GM18870 (cell line): ENCODE results near the gene TTI1.
A peak's percentile ranks its signal among the peaks of the same experiment; 100 is the strongest.
"Not testable (repeated sequence)": the region's sequence is repeated elsewhere in the genome, so short reads cannot be mapped to it uniquely, and the experiment has no call there.

Experiments
- ATAC-seq: cut with Tn5 transposase; IDR thresholded peaks from one replicate; pipeline ENCODE4 v1.9.1; 2021; ENCODE audit warnings: moderate library complexity; ENCODE audit not compliant: unreplicated experiment

Gene TTI1

GRCh38 chr20:38012332-38012731 is 20.9 kb downstream of the TTI1 start:
- ATAC-seq = no peak

GRCh38 chr20:38011696-38012095 is 21.6 kb downstream of the TTI1 start:
- ATAC-seq = no peak

GRCh38 chr20:38009416-38009815 is 23.8 kb downstream of the TTI1 start:
- ATAC-seq = not testable (repeated sequence)

GRCh38 chr20:38008233-38008944 is 24.9 kb downstream of the TTI1 start:
- ATAC-seq = no peak

- ATAC-seq = no peak
Observed at GRCh38 chr20:38007526-38007925, 25.7 kb downstream of the TTI1 start.

GRCh38 chr20:38005903-38006302 is 27.4 kb downstream of the TTI1 start:
- ATAC-seq = no peak

- ATAC-seq = no peak
Observed at GRCh38 chr20:38004416-38004815, 28.8 kb downstream of the TTI1 start.

GRCh38 chr20:38002422-38002821 is 30.8 kb downstream of the TTI1 start:
- no peak for ATAC-seq

GRCh38 chr20:38001981-38002380 is 31.3 kb downstream of the TTI1 start:
- ATAC-seq = no peak

GRCh38 chr20:38001173-38001875 is 31.9 kb downstream of the TTI1 start:
- no peak for ATAC-seq

- no peak for ATAC-seq
Observed at GRCh38 chr20:38000293-38000692, 33.0 kb downstream of the TTI1 start.

- ATAC-seq = no peak
Observed at GRCh38 chr20:37999526-38000263, 33.6 kb downstream of the TTI1 start.

- ATAC-seq = no peak
Observed at GRCh38 chr20:37997516-37997915, 35.7 kb downstream of the TTI1 start.

GRCh38 chr20:37995856-37996605 is 37.2 kb downstream of the TTI1 start:
- ATAC-seq = no peak

- no peak for ATAC-seq
Observed at GRCh38 chr20:37994512-37994911, 38.7 kb downstream of the TTI1 start.

- ATAC-seq = no peak
Observed at GRCh38 chr20:37992802-37993409, 40.4 kb downstream of the TTI1 start.

GRCh38 chr20:37991908-37992307 is 41.3 kb downstream of the TTI1 start:
- ATAC-seq = no peak

GRCh38 chr20:37991157-37991866 is 41.9 kb downstream of the TTI1 start:
- ATAC-seq = no peak

- ATAC-seq = peak; percentile 73
Observed at GRCh38 chr20:37990571-37991151, 42.6 kb downstream of the TTI1 start.
